ENCODE measurements around the gene STK4.
"Not testable (repeated sequence)": the region's sequence is repeated elsewhere in the genome, so short reads cannot be mapped to it uniquely, and the experiment has no call there.

Gene STK4

GRCh38 chr20:45053430-45054351 lies 87.4 kb downstream of the STK4 start:
- no peak for DNase-seq (ENCODE audit: low read depth in 3 of 3)

- no peak for DNase-seq (ENCODE audit: low read depth in 3 of 3)
These were observed 88.7 kb downstream of the STK4 start for GRCh38 chr20:45055056-45055455.

GRCh38 chr20:45056473-45057173 lies 90.3 kb downstream of the STK4 start:
- DNase-seq (ENCODE audit: low read depth in 3 of 3): no peak

- DNase-seq (ENCODE audit: low read depth in 3 of 3): no peak
These were observed 92.0 kb downstream of the STK4 start for GRCh38 chr20:45058168-45058850.

GRCh38 chr20:45059022-45059728 lies 92.9 kb downstream of the STK4 start:
- no peak for DNase-seq (ENCODE audit: low read depth in 3 of 3)

GRCh38 chr20:45060294-45060693 lies 94.0 kb downstream of the STK4 start:
- DNase-seq (ENCODE audit: low read depth in 3 of 3): no peak

- DNase-seq (ENCODE audit: low read depth in 3 of 3): no peak
These were observed 94.9 kb downstream of the STK4 start for GRCh38 chr20:45061244-45061643.

GRCh38 chr20:45063107-45063506 lies 96.8 kb downstream of the STK4 start:
- DNase-seq (ENCODE audit: low read depth in 3 of 3): not testable (repeated sequence)

GRCh38 chr20:45064812-45065211 lies 98.5 kb downstream of the STK4 start:
- DNase-seq (ENCODE audit: low read depth in 3 of 3): no peak

GRCh38 chr20:45066372-45066771 lies 100.1 kb downstream of the STK4 start:
- DNase-seq (ENCODE audit: low read depth in 3 of 3): no peak

GRCh38 chr20:45067087-45067486 lies 100.8 kb downstream of the STK4 start:
- no peak for DNase-seq (ENCODE audit: low read depth in 3 of 3)

- no peak for DNase-seq (ENCODE audit: low read depth in 3 of 3)
These were observed 101.2 kb downstream of the STK4 start for GRCh38 chr20:45067558-45067957.

- no peak for DNase-seq (ENCODE audit: low read depth in 3 of 3)
These were observed 102.9 kb downstream of the STK4 start for GRCh38 chr20:45069261-45069660.

- no peak for DNase-seq (ENCODE audit: low read depth in 3 of 3)
These were observed 104.8 kb downstream of the STK4 start for GRCh38 chr20:45070932-45071632.

GRCh38 chr20:45072066-45072465 lies 105.8 kb downstream of the STK4 start:
- DNase-seq (ENCODE audit: low read depth in 3 of 3): no peak

GRCh38 chr20:45073221-45073620 lies 106.9 kb downstream of the STK4 start:
- no peak for DNase-seq (ENCODE audit: low read depth in 3 of 3)

GRCh38 chr20:45077559-45077958 lies 111.2 kb downstream of the STK4 start:
- DNase-seq (ENCODE audit: low read depth in 3 of 3): no peak

- DNase-seq (ENCODE audit: low read depth in 3 of 3): no peak
These were observed 114.7 kb downstream of the STK4 start for GRCh38 chr20:45080867-45081624.

GRCh38 chr20:45082468-45082867 lies 116.2 kb downstream of the STK4 start:
- DNase-seq (ENCODE audit: low read depth in 3 of 3): no peak

GRCh38 chr20:45083127-45083526 lies 116.8 kb downstream of the STK4 start:
- DNase-seq (ENCODE audit: low read depth in 3 of 3): no peak

Measured in stimulated activated CD4-positive, alpha-beta T cell treated with anti-CD3 and anti-CD28 coated beads, TNF-alpha, amount 100 ng/mL, for 48 hours (primary cell).